GM23248 (cell line): ENCODE measurements around the gene TNIP3.

ENCODE experiments used
- EZH2 ChIP-seq: fragments of 200-600 bp; sonication (generic); IDR thresholded peaks from 2 replicates; pipeline ENCODE4 v1.6.1; 2018; ENCODE audit warnings: antibody characterized with exemption, mild to moderate bottlenecking; ENCODE audit not compliant: insufficient read depth, poor library complexity, severe bottlenecking
- EZH2phosphoT487 ChIP-seq: fragments of 200-600 bp; sonication (generic); IDR thresholded peaks from 2 replicates; pipeline ENCODE4 v1.6.1; 2018; ENCODE audit warnings: antibody characterized with exemption, moderate library complexity, mild to moderate bottlenecking, low read depth; ENCODE audit not compliant: insufficient read depth

DNA sequence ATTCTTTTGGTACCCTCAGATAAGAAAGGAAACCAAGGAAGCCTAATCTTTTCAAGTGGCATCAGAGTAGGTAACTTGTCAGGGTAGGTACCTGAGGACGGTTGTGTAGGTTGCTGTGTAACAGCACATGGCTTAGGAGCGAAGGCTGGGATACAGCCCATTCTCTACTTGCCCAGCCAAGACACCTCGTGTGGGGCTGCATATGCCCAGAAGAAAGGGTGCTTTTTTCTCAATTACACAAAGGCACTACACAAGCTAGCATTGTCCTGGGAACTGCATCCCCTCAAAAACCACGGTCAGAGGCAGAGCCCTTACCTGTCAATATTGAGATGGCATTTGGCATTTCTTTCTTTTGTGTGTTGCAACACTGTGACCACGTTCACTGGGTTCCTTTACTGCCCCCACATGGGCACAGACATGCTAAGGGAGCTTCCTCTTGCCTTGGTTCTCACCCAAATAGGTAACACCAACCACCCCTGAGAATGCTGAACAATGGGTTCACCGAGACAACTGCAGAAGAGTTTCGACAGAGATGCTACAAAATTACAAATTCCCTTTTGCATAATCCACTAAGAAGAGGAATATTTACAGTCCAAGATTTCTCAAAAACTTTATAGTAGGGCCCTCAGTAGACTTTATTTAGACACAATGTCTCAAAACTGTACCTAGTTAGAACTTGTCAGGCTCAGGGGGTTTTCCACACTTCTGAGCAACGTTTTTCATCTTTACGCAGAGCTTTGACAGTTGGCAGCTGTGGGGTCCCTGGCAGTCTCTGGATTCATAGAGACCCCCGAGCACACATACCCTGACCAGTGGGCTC, 35.8 kb upstream of the TNIP3 start:
- no peak for TF ChIP-seq EZH2
- no peak for TF ChIP-seq EZH2phosphoT487
